ENCODE measurements around the gene PDE4D.

GRCh38 chr5:59322894-59323293, 570.6 kb downstream of the PDE4D start:
- TF ChIP-seq CTCF (IDR thresholded peaks at IDR 0.05) = no peak
- no peak for TF ChIP-seq ZFX (IDR thresholded peaks at IDR 0.05; ENCODE audit: borderline replicate concordance)

Data from 22Rv1 (cell line).